Activated naive CD4-positive, alpha-beta T cell treated with anti-CD3 and anti-CD28 coated beads, Interleukin-2, amount 50 U/mL, for 24 hours (primary cell): ENCODE results near the gene MBLAC2.

Experiments used
- H3K27ac Mint-ChIP-seq: one replicate; pipeline ENCODE4 v1.8.0; 2021; ENCODE audit warnings: mild to moderate bottlenecking, mixed read lengths
- H3K27me3 Mint-ChIP-seq: one replicate; pipeline ENCODE4 v1.8.0; 2021; ENCODE audit warnings: mixed read lengths
- H3K36me3 Mint-ChIP-seq: one replicate; pipeline ENCODE4 v1.8.0; 2021; ENCODE audit warnings: mixed read lengths
- H3K4me1 Mint-ChIP-seq: one replicate; pipeline ENCODE4 v1.8.0; 2021; ENCODE audit warnings: mixed read lengths
- H3K4me3 Mint-ChIP-seq: one replicate; pipeline ENCODE4 v1.8.0; 2021; ENCODE audit warnings: mild to moderate bottlenecking, mixed read lengths
- H3K9me3 Mint-ChIP-seq: one replicate; pipeline ENCODE4 v1.8.0; 2021; ENCODE audit warnings: mixed read lengths

The MBLAC2 gene

DNA sequence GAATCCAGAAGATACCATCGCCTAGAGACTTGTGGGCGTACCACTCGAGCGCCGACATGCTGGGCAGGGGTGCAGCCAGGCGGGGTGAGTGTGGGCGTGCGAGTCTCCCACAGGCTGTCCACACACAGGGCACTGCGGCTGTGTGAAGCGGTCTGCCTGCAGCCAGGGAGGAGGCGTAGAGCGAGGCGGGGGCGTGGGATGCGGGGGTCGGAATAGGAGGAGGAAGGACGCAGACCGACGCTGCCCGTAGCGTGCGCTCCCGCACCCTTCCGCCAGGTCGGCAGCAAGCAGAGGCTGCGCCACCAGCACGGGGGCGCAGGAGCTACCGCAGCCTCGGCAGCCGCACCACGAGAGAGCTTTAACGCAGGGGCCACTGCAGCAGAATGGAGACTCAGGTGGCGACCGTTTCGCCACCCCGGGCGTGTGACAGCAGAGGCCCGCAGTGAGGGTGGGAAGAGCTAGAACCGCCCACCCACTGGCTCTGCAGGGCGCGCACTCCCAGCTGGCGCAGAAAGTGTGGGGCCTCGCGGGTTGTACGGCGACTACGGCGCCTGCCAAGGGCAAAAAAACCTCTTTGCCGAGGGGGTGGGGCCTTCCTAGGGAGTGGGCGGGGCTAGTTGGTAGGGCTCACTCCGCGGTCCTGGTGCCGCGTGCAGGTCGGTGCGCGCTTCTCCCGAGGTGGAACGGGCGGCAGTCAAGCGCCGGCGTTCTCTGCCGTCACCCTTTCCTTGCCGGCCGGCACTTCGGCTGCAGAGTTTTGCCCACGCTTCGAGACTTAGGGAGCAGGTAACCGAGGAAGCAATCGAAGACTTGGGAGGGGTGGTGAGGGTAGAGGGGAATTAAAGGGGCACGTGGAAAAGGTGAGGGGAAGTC, at the start of gene MBLAC2, which contains the start of gene POLR3G:
Gene MBLAC2, minus strand, starts transcription at position 537 of the 873 bp plus-strand sequence. Its CDS starts 479 bp downstream, at position 58.
Gene POLR3G, plus strand, starts transcription at position 630 of the 873 bp plus-strand sequence. CDS start 10,704 bp downstream, outside the sequence.
- Mint-ChIP-seq H3K27ac (peak within 1 kb of the TSS; percentile 96), H3K4me1 (peaks cover 44% of the 10 kb centered on the region), H3K27me3 (no peaks in the 10 kb centered on the region), H3K4me3 (peak within 1 kb of the TSS; percentile 97), H3K9me3 (peaks cover 2% of the 10 kb centered on the region), H3K36me3 (peaks cover 18% of the 10 kb centered on the region)

GRCh38 chr5:90519081-90519480, 44.5 kb upstream of the MBLAC2 start:
- H3K36me3 Mint-ChIP-seq = peaks cover 26% of the 10 kb centered on the region
- H3K4me1 Mint-ChIP-seq = peaks cover 31% of the 10 kb centered on the region
- H3K4me3 Mint-ChIP-seq = no peak overlapping the region
- no peaks in the 10 kb centered on the region for H3K27me3 Mint-ChIP-seq
- peak overlapping the region; percentile 36 for H3K27ac Mint-ChIP-seq
- H3K9me3 Mint-ChIP-seq = no peaks in the 10 kb centered on the region

DNA sequence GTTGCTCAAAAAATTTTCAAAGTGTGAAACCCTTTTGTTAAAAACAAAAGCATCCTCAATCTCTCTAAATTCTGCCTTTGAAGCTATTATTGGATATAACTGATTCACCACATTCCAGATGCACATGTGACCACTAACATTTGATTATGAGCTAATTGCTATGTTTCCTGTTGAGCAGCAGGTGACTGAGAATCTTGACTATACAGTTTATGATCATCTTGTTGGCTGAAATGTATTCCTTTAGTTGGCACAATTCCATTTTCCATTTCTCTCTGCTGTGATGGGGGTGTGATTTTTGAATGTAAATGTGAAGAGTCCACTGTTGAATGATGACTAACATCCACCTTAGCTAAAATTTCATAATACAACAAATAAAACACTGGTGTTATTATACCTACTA, 44.1 kb upstream of the MBLAC2 start:
- no peaks in the 10 kb centered on the region for H3K9me3 Mint-ChIP-seq
- peak overlapping the region; percentile 36 for H3K27ac Mint-ChIP-seq
- peaks cover 26% of the 10 kb centered on the region for H3K36me3 Mint-ChIP-seq

DNA sequence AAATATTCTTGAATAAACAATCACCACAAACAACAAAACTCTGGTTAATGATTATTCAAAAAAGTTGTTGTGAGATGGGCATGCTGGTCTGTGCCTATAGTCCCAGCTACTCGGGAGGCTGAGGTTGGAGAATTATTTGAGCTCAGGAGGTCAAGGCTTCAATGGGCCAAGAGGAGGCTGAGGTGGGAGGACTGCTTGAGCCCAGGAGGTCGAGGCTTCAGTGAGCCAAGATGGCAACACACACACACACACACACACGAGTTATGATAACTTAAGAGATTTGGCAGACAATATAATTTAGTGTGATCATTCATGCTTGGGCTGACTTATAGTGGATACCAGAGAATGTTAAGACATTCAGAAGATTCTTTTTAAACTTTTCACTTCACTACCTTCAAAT, 39.9 kb upstream of the MBLAC2 start:
- Mint-ChIP-seq H3K27ac (peak overlapping the region; percentile 24), H3K9me3 (no peaks in the 10 kb centered on the region), H3K4me1 (peaks cover 11% of the 10 kb centered on the region), H3K27me3 (no peaks in the 10 kb centered on the region), H3K36me3 (peaks cover 12% of the 10 kb centered on the region), H3K4me3 (no peak overlapping the region)

More for the DNA sequence above, 44.1 kb upstream of the MBLAC2 start:
- no peaks in the 10 kb centered on the region for H3K27me3 Mint-ChIP-seq
- no peak overlapping the region for H3K4me3 Mint-ChIP-seq
- peaks cover 27% of the 10 kb centered on the region for H3K4me1 Mint-ChIP-seq

GRCh38 chr5:90510438-90510837, 35.9 kb upstream of the MBLAC2 start:
- Mint-ChIP-seq H3K4me1 (peaks cover 6% of the 10 kb centered on the region), H3K27ac (no peak overlapping the region)

DNA sequence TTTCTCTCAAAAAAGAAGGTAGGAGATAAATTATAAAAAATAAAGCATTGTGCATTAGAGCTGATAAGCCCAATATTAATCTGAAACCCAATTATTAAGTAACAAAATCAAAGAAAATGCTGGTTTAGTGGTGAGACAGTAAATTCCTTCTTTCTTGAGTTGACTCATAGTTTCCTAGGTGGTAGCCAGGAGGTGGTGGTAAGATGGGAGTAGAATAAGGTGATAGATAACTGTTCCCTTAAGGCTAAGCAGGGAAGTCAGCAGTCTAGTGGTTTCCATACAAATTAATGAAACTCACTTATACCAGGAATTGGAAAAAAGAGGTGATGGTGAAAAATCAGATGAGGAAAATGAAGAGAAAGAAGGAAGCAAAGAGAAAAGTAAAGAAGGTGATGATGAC, 31.6 kb upstream of the MBLAC2 start:
- peaks cover 12% of the 10 kb centered on the region for H3K36me3 Mint-ChIP-seq
- no peaks in the 10 kb centered on the region for H3K9me3 Mint-ChIP-seq
- no peaks in the 10 kb centered on the region for H3K27me3 Mint-ChIP-seq
- no peak overlapping the region for H3K27ac Mint-ChIP-seq
- peaks cover 6% of the 10 kb centered on the region for H3K4me1 Mint-ChIP-seq
- no peak overlapping the region for H3K4me3 Mint-ChIP-seq

More at GRCh38 chr5:90510438-90510837, 35.9 kb upstream of the MBLAC2 start:
- Mint-ChIP-seq H3K4me3 (no peak overlapping the region), H3K36me3 (peaks cover 12% of the 10 kb centered on the region), H3K27me3 (no peaks in the 10 kb centered on the region), H3K9me3 (no peaks in the 10 kb centered on the region)

- Mint-ChIP-seq H3K27me3 (no peaks in the 10 kb centered on the region), H3K27ac (no peak overlapping the region), H3K4me3 (no peak overlapping the region), H3K36me3 (peaks cover 12% of the 10 kb centered on the region), H3K9me3 (no peaks in the 10 kb centered on the region), H3K4me1 (peaks cover 6% of the 10 kb centered on the region)
These were observed 30.2 kb upstream of the MBLAC2 start for GRCh38 chr5:90504743-90505142.

DNA sequence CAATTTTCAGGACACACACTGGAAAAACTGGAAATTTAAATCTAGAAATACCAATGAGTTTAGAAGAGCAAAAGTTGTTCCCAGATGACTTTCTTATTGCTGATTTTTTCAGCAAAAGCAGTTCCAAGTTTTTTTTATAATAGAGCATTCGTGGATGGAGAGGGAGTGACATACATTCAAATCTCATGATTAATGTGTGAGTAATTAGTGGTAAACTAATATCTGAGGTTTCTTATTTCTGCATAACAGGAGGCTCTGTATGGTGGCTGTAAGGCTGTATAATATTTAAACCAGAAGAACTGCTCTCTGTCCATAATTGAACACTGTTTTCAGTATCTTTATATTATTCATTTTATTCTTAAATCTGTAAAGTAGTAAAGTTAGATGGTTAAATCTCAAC, 29.0 kb upstream of the MBLAC2 start:
- Mint-ChIP-seq H3K4me3 (no peak overlapping the region), H3K9me3 (no peaks in the 10 kb centered on the region), H3K27ac (no peak overlapping the region), H3K4me1 (peaks cover 6% of the 10 kb centered on the region), H3K36me3 (peaks cover 12% of the 10 kb centered on the region), H3K27me3 (no peaks in the 10 kb centered on the region)

DNA sequence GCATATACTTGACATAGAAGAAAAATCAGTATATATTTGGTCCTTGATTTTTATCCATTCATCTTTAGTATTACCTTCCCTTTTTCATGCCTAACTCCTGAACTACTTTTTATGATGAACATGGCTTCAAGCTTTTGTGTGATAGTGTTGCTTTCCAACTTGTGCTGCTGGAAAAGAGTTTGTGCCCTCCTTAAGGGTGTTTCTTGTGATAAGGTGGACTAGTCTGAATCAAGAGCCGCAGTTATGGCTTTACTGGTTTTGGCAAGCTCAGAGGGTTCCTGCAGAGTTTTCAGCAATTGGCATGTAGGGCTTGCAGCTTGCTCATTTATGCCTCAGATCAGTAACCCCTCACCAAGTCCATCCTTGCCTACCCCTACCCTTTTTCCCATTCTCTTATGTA, 20.6 kb upstream of the MBLAC2 start:
- Mint-ChIP-seq H3K4me3 (no peak overlapping the region), H3K4me1 (no peaks in the 10 kb centered on the region), H3K27me3 (no peaks in the 10 kb centered on the region), H3K36me3 (peaks cover 6% of the 10 kb centered on the region), H3K9me3 (peaks cover 11% of the 10 kb centered on the region), H3K27ac (no peak overlapping the region)

- Mint-ChIP-seq H3K4me3 (no peak overlapping the region), H3K9me3 (peaks cover 11% of the 10 kb centered on the region), H3K36me3 (peaks cover 5% of the 10 kb centered on the region), H3K27me3 (no peaks in the 10 kb centered on the region), H3K27ac (no peak overlapping the region), H3K4me1 (no peaks in the 10 kb centered on the region)
These were observed 19.5 kb upstream of the MBLAC2 start for GRCh38 chr5:90494043-90494442.

DNA sequence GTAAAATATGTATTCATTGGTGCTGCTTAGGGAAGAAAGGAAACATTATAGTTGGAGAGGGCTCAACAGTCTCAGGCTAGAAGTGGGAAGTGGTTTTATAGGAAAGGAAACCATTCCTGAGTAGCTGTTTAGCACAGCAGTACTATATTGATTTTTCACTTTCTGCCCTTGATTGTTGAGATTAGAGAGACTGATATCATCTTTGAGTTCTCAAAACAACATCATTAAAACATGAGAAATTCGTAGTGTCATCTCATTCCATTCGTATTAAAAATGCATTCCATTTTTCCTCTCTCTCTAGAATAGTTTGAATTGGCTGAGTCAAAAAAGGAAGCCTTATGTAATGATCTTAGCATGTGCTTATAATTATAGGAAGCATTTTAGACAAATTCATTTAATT, 14.2 kb upstream of the MBLAC2 start:
- Mint-ChIP-seq H3K36me3 (peaks cover 5% of the 10 kb centered on the region), H3K27ac (no peak overlapping the region), H3K27me3 (no peaks in the 10 kb centered on the region), H3K9me3 (peaks cover under 1% of the 10 kb centered on the region), H3K4me1 (no peaks in the 10 kb centered on the region), H3K4me3 (no peak overlapping the region)

GRCh38 chr5:90484540-90484939, 10.0 kb upstream of the MBLAC2 start:
- Mint-ChIP-seq H3K36me3 (peaks cover 8% of the 10 kb centered on the region), H3K27me3 (no peaks in the 10 kb centered on the region), H3K4me3 (no peak overlapping the region), H3K9me3 (no peaks in the 10 kb centered on the region), H3K4me1 (no peaks in the 10 kb centered on the region), H3K27ac (no peak overlapping the region)

DNA sequence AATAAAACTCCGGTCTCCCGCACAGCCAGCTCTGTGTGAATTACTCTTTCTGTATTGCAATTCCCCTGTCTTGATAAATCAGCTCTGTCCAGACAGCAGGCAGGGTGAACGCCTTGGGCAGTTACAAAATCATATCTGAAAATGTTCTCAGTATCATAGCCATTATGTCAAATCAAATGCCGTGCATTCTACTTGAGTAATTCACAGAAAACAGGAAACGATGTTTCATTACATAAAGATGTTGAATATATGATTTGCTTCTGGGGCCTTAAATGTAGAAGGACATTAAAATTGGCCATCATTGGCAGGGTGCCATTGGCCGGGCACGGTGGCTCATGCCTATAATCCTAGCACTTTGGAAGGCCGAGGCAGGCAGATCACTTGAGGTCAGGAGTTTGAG, 8.6 kb upstream of the MBLAC2 start:
- Mint-ChIP-seq H3K4me1 (no peaks in the 10 kb centered on the region), H3K9me3 (no peaks in the 10 kb centered on the region), H3K4me3 (no peak overlapping the region), H3K27ac (no peak overlapping the region), H3K36me3 (peaks cover 8% of the 10 kb centered on the region), H3K27me3 (no peaks in the 10 kb centered on the region)

GRCh38 chr5:90480699-90481098, 6.1 kb upstream of the MBLAC2 start:
- Mint-ChIP-seq H3K36me3 (peaks cover 3% of the 10 kb centered on the region), H3K27ac (no peak overlapping the region), H3K27me3 (no peaks in the 10 kb centered on the region), H3K4me1 (peaks cover under 1% of the 10 kb centered on the region), H3K4me3 (no peak overlapping the region), H3K9me3 (no peaks in the 10 kb centered on the region)

DNA sequence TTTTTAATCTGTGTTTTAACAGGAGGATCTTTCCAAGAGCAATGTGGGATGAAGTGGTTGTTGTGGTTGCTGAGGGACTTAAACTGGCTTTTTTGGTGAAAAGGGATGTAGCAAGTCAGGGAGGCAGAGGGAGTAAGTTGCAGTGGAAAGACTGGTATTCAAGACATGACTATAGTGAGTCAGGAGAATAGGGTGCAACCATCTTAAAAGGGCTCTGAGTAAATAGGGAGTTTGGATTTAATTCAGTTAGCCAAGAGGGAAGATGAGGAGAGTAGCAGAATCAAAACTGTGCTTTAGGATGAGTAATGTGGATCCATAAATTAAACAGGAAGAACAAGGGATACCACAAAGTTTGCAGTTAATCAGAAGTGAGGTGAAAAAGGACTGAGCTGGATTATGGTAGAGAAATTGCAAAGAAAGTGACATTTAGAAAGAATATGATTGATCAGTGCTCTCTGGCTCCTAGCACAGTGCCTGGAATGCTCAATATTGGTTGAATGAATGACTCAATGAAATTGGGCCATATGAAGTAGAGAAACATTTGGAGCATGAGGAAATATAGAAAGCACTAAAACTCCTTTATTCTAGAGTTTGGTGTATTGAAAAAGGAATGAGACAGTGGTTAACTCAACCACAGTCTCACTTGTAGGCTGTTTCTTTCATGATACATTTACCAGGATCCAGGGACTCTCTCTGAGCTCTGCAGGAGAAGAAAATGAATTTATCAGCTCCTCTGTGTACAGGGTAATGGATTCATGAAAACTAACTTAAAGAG, 5.2 kb upstream of the MBLAC2 start:
- peaks cover 9% of the 10 kb centered on the region for H3K4me1 Mint-ChIP-seq
- no peak overlapping the region for H3K4me3 Mint-ChIP-seq
- H3K27me3 Mint-ChIP-seq = no peaks in the 10 kb centered on the region
- peaks cover 3% of the 10 kb centered on the region for H3K36me3 Mint-ChIP-seq
- H3K9me3 Mint-ChIP-seq = no peaks in the 10 kb centered on the region
- H3K27ac Mint-ChIP-seq = no peak overlapping the region
